Gastroesophageal sphincter (tissue), 4 donors: ENCODE measurements around the gene PSMD1. TPM values are rescaled to one million over a fixed set of nuclear protein-coding genes. Genes with fewer than 3 reads are reported as not detected.

Experiments used
- ATAC-seq: fragments of 150-250 bp; one replicate; pipeline ENCODE4 v1.9.1; 2016; ENCODE audit warnings: mild to moderate bottlenecking, moderate library complexity
- H3K27ac ChIP-seq, 4 donors: fragments of 200-600 bp; sonication (generic) in 3 of 4; 1 replicate in 3 of 4; 2 replicates in 1 of 4; pipeline ENCODE4 v1.5.1; 2016 to 2019
- H3K27me3 ChIP-seq: fragments of 200-600 bp; sonication (generic); one replicate; pipeline ENCODE4 v1.5.1; 2019
- H3K36me3 ChIP-seq, 2 donors: fragments of 200-600 bp; sonication (generic); one replicate each; pipeline ENCODE4 v1.5.1; 2019; ENCODE audit warnings: control low read depth in 1 of 2
- H3K4me1 ChIP-seq, 3 donors: fragments of 200-600 bp; sonication (generic); 1 replicate in 2 of 3; 2 replicates in 1 of 3; pipeline ENCODE4 v1.5.1; 2016 to 2019; ENCODE audit warnings: control low read depth in 2 of 3
- H3K4me3 ChIP-seq, 2 donors: fragments of 200-600 bp; sonication (generic); one replicate each; pipeline ENCODE4 v1.5.1; 2019; ENCODE audit warnings: mild to moderate bottlenecking in 1 of 2, moderate library complexity in 1 of 2
- H3K9me3 ChIP-seq, 3 donors: fragments of 200-600 bp; sonication (generic); one replicate each; pipeline ENCODE4 v1.5.1; 2017 to 2019; ENCODE audit warnings: control low read depth in 2 of 3
- EP300 ChIP-seq: sonication (generic); formaldehyde crosslinking; IDR thresholded peaks from one replicate; pipeline ENCODE4 v1.6.1; 2017; ENCODE audit warnings: antibody characterized with exemption, mild to moderate bottlenecking
- POLR2A ChIP-seq, 2 donors: fragments of 450-650 bp; IDR thresholded peaks; one replicate each; pipeline ENCODE4 v1.6.1; 2017; ENCODE audit warnings: antibody characterized with exemption in 2 of 2, mild to moderate bottlenecking in 2 of 2, moderate library complexity in 1 of 2
- POLR2AphosphoS5 ChIP-seq: sonication (generic); formaldehyde crosslinking; IDR thresholded peaks from one replicate; pipeline ENCODE4 v1.6.1; 2017; ENCODE audit warnings: antibody characterized with exemption
- WGBS, 2 donors: methylation state at CpG; one replicate each; pipeline ENCODE4 v1.1.5; 2018; ENCODE audit warnings: low coverage in 1 of 2; 5-methylcytosine and 5-hydroxymethylcytosine counted together
- total RNA-seq, 4 donors: library from RNA; depleted of rRNA; stranded (reverse); fragments of >200 nt; gene quantifications; one replicate each; pipeline ENCODE4 v1.1.0, GENCODE V29; 2016
- TF ChIP-seq, protein P1 (sequence below), 4 experiments: fragments of 200-600 bp in 2 of 4; fragments of 450-650 bp in 2 of 4; sonication (generic) in 1 of 4; IDR thresholded peaks; one replicate each; pipeline ENCODE4 v1.5.1; 2017 to 2019; ENCODE audit warnings: antibody characterized with exemption in 4 of 4, mild to moderate bottlenecking in 2 of 4, moderate library complexity in 2 of 4

The PSMD1 gene
- total RNA-seq, 4 donors from 2014 or later = 58.8 to 93.4 (median 65.9) TPM

DNA sequence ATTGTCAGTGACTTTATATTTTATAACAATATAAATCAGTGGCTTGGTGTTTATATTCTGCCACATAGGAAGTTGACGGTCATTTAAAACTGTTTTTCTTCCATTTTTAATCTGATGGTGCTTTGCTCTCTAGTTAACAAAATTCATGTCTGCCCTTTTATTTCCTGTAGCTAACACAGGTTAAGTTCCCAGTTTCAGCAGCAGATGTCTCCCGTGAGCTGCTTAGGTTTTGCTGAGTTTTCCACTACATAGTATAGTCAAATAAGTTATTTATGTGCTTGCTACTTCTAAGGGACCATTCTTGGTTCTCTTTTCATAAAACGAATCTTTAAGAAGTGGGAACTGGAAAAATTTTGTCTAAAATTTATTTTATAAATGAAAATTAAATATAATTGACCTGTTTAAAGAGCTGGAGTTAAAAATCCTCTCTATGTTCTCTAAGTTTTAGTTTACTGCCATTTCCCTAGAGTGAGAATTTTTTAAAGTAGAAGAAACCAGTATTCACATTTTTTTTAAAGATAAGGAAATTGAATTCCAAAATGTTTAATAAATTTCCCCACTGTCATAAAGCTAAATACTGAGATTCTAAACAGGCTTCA lies 47.5 kb downstream of the PSMD1 start:
- Histone ChIP-seq H3K9me3 (peaks cover 0 to 17% (median 0%) of the 10 kb centered on the region in 3 donors), H3K27me3 (no peaks in the 10 kb centered on the region), H3K36me3 (peaks cover 3 to 33% of the 10 kb centered on the region in 2 donors), H3K4me1 (peaks cover 0 to 50% (median 10%) of the 10 kb centered on the region in 3 donors), H3K27ac (peak overlapping the region in 3 of 4 donors; percentile 53 to 72 (median 56)), H3K4me3 (no peak overlapping the region)
- TF ChIP-seq POLR2A (IDR thresholded peaks at IDR 0.05) = no peak
- no peak for TF ChIP-seq EP300
- TF ChIP-seq POLR2AphosphoS5 = peak; percentile 37
- TF ChIP-seq, protein P1, sequence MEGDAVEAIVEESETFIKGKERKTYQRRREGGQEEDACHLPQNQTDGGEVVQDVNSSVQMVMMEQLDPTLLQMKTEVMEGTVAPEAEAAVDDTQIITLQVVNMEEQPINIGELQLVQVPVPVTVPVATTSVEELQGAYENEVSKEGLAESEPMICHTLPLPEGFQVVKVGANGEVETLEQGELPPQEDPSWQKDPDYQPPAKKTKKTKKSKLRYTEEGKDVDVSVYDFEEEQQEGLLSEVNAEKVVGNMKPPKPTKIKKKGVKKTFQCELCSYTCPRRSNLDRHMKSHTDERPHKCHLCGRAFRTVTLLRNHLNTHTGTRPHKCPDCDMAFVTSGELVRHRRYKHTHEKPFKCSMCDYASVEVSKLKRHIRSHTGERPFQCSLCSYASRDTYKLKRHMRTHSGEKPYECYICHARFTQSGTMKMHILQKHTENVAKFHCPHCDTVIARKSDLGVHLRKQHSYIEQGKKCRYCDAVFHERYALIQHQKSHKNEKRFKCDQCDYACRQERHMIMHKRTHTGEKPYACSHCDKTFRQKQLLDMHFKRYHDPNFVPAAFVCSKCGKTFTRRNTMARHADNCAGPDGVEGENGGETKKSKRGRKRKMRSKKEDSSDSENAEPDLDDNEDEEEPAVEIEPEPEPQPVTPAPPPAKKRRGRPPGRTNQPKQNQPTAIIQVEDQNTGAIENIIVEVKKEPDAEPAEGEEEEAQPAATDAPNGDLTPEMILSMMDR (IDR thresholded peaks at IDR 0.05) = peak; percentile 82 to 93 (median 90)
- peak; percentile 73 for ATAC-seq
- 3 to 4% methylated on average over 3 of the region's 3 CpGs for WGBS, 2 donors

- 17 to 30% methylated on average over 1 of the region's 1 CpG for WGBS, 2 donors
- no peak for ATAC-seq
- no peaks in the 10 kb centered on the region for H3K9me3 ChIP-seq
- no peaks in the 10 kb centered on the region for H3K27me3 ChIP-seq
- no peak overlapping the region for H3K4me3 ChIP-seq
- peaks cover 0 to 61% (median 10%) of the 10 kb centered on the region in 3 donors for H3K4me1 ChIP-seq
- H3K27ac ChIP-seq = peak overlapping the region; percentile 43 to 71 (median 51)
- TF ChIP-seq EP300 (no peak), POLR2A (IDR thresholded peaks at IDR 0.05) (no peak), POLR2AphosphoS5 (peak; percentile 13)
- TF ChIP-seq, protein P1 (IDR thresholded peaks at IDR 0.05) = peak; percentile 35 to 57 (median 48)
- peaks cover 3 to 11% of the 10 kb centered on the region in 2 donors for H3K36me3 ChIP-seq
These were observed 53.9 kb downstream of the PSMD1 start for GRCh38 chr2:231110551-231110950.

GRCh38 chr2:231111987-231112386 lies 55.3 kb downstream of the PSMD1 start:
- H3K4me3 ChIP-seq = no peak overlapping the region
- peaks cover 0 to 54% (median 10%) of the 10 kb centered on the region in 3 donors for H3K4me1 ChIP-seq
- TF ChIP-seq, protein P1 (IDR thresholded peaks at IDR 0.05) = no peak
- TF ChIP-seq POLR2AphosphoS5 (no peak), EP300 (no peak), POLR2A (IDR thresholded peaks at IDR 0.05) (no peak)
- no peaks in the 10 kb centered on the region for H3K27me3 ChIP-seq
- WGBS, 2 donors = 57 to 79% methylated on average over 1 of the region's 1 CpG
- peaks cover 3 to 11% of the 10 kb centered on the region in 2 donors for H3K36me3 ChIP-seq
- H3K27ac ChIP-seq = peak overlapping the region in 2 of 4 donors; percentile 50 to 71
- ATAC-seq = no peak
- no peaks in the 10 kb centered on the region for H3K9me3 ChIP-seq

DNA sequence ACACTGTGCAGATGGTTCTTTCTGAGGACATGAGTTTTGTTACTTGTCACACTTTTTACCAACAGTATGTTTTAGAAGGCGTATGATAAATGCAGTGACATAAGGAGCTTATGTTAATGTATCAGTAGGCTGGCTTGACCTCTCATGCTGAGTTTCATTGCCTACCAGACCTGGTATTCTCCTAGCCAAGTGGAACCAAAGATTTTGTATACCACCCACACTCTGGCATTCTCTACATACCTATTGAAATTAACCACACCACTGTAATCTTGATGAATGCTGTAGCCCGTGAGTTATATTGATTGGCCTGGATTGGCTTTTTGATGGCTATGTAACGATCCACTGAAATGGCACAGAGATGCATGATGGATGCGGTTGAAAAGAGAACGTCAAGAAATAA lies 56.8 kb downstream of the PSMD1 start:
- H3K27ac ChIP-seq = peak overlapping the region in 1 of 4 donors; percentile 74
- 91 to 93% methylated on average over 5 of the region's 5 CpGs for WGBS, 2 donors
- peaks cover 3 to 8% of the 10 kb centered on the region in 2 donors for H3K36me3 ChIP-seq
- H3K4me1 ChIP-seq = peaks cover 0 to 40% (median 10%) of the 10 kb centered on the region in 3 donors
- no peaks in the 10 kb centered on the region for H3K27me3 ChIP-seq
- no peak for TF ChIP-seq POLR2A (IDR thresholded peaks at IDR 0.05)
- TF ChIP-seq, protein P1 (IDR thresholded peaks at IDR 0.05) = no peak
- TF ChIP-seq POLR2AphosphoS5 = no peak
- no peak for TF ChIP-seq EP300
- H3K9me3 ChIP-seq = no peaks in the 10 kb centered on the region
- no peak overlapping the region for H3K4me3 ChIP-seq
- no peak for ATAC-seq

GRCh38 chr2:231115651-231116050 lies 59.0 kb downstream of the PSMD1 start:
- no peak for TF ChIP-seq POLR2A (IDR thresholded peaks at IDR 0.05)
- no peak for ATAC-seq
- 85 to 88% methylated on average over 2 of the region's 2 CpGs for WGBS, 2 donors
- no peaks in the 10 kb centered on the region for H3K27me3 ChIP-seq
- H3K36me3 ChIP-seq = no peaks in the 10 kb centered on the region
- no peaks in the 10 kb centered on the region for H3K9me3 ChIP-seq
- peaks cover 0 to 31% (median 10%) of the 10 kb centered on the region in 3 donors for H3K4me1 ChIP-seq
- H3K27ac ChIP-seq = peak overlapping the region in 2 of 4 donors; percentile 57 to 74
- peak overlapping the region in 1 of 2 donors; percentile 42 for H3K4me3 ChIP-seq
